Cerebellar nuclear complex (tissue), 1 donor: ENCODE results near the gene LBHD1.
A peak's percentile ranks its signal among the peaks of the same experiment; 100 is the strongest.
"Not testable (repeated sequence)": the region's sequence is repeated elsewhere in the genome, so short reads cannot be mapped to it uniquely, and the experiment has no call there.

Experiments
- DNase-seq, 2 experiments: peaks; one replicate each; lab custom pipeline; 2025; lab: John Stamatoyannopoulos, UW

Gene LBHD1

DNA sequence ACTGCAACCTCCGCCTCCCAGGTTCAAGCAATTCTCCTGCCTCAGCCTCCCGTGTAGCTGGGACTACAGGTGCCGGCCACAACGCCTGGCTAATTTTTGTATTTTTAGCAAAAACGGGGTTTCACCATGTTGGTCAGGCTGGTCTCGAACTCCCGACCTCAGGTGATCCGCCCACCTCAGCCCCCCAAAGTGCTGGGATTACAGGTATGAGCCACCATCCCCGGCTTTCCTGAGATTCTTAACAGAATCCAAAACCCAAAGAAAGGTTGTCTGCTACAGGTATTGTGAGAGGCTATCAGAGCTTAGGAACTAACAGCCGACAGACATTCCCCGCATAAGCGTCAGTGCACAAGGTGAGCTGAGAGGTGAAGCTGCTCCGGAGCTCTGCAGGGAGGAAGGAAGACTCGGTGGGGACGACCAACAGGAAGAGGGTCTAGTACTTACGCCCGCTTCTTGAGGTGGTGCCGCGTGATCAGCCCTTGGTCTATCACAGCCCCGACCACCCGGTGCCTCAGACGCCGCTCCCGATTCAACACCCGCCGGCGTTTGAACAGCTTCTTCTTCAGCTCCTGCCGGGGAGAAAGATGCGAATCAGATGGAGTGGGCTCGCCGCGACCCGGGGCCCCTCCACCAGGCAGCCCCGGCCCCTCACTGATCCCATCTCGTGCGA lies 7.5 kb downstream of the LBHD1 start:
- DNase-seq: no peak

DNA sequence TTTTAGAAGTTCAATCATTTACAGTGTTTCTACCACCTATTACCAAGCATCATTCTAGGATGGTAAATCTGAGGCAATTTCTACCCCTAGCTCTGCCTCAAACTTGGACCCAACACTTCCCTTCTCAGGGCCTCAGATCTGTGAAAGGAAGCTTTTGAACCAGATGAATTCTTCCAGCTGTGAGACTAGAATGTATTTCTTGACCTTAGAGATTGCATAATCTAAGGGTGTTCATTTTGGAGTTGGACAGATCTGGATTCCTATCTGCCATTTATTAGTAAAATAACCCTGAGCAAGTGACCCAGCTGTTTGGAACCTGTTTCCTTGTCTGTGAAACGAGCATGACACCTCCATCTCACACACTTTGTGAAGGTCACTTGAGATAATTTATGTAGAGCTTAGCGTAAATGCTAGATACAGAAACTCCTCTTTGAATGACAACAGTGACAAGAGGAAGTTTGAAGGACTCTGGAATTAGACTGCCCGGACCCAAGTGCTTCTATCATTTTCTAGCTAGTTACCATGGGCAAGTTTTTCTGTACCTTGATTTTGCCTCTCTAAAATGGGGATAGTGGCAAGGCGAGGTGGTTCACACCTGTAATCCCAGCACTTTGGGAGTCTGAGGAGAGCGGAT lies 15.2 kb downstream of the LBHD1 start:
- no peak for DNase-seq

DNA sequence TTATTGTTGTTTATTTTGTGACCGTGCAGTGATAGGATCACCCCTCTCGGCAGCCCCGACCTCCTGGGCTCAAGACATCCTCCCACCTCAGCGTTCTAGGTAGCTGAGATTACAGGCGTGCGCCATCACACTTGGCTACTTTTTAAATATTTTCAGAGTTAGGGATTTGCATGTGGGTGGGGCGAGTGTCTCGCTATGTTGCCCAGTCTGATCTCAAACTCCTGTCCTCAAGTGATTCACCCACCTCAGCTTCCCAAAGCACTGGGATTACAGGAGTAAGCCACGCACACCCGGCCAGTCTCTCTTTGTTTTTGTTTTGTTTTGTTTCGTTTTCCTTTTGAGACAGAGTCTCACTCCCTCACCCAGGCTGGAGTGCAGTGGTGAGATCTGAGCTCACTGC lies 17.8 kb downstream of the LBHD1 start:
- no peak for DNase-seq

DNA sequence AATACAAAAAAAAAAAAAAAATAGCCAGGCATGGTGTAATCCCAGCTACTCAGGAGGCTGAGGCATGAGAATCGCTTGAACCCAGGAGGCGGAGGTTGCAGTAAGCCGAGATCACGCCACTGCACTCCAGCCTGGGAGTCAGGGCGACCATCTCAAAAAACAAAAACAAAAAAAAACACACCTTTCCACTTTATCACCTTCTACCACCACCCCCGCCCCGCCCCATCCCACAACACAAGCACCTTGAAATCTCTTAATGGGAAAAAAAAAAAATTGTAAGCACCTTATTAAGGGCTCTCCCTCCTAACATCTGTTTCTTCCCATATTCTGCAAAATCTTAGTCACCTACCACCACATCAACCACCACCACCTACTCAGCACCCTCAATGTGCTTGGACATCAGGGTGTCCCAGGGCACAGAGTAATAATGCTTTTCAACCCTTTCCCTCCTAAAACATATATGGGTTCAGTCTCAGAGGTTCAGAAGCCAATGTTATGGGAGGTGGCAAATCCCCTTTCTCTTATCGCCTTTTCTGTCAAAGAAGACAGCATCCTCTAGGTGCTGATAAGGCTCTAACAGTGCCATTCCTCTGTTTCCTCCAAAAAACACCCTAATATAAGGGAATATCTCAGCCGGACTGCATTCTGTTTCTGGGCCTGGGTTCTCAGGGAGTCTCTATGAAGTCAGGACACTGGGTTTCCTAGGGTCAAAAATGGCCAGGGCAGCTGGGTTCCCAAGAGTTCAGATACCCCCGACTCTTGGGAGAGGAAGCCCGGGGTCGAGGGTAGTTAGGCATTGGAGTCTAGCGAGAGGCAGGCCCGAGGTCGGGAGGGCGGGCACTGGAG lies 19.7 kb downstream of the LBHD1 start:
- DNase-seq: no peak

DNA sequence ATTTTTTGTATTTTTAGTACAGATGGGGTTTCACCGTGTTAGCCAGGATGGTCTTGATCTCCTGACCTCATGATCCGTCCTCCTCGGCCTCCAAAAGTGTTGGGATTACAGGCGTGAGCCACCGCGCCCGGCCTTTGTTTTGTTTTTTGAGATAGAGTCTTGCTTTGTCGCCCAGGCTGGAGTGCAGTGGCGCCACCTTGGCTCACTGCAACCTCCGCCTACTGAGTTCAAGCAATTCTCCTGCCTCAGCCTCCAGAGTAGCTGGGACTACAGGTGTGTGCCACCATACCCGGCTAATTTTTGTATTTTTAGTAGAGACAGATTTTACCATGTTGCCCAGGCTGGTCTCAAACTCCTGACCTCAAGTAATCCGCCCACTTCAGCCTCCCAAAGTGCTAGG lies 21.8 kb downstream of the LBHD1 start:
- DNase-seq: not testable (repeated sequence)

DNA sequence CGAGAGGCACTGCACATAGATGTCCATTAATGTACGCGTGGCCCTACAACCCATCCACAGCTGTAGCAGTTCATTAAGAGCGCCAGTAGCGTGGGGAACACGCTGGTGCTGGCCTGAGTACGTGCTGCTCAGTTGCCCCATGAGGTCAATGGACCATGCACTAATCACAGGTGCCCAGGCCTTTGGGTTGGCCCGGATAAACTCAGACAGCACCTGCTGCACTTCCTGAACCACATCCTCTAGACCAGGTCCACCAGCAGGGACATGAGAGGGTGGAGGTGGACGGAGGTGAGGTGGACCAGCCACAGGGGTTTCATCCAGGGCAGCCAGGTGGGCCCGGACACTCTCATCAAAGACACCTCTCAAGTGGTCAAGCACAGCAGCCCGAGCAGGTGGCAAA lies 22.6 kb downstream of the LBHD1 start:
- no peak for DNase-seq

DNA sequence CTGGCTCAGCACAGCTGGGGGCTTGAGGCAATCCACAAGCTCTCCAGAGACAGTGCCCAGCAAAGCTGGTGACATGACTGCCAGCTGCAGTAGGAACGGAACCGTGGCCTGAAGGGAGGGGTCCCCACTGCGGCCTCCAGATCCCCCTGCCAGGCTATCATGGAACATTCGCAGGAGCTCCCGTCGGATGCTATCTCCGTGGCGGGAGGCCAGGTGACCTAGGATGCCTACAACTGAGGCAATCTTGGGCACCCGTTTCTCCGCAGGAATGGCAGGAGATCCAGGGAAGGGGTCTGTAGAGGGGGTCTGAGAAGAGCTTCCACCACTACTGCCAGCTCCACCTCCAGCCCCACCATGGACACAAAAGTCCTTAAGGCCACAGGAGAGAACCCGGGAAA lies 23.1 kb downstream of the LBHD1 start:
- no peak for DNase-seq

DNA sequence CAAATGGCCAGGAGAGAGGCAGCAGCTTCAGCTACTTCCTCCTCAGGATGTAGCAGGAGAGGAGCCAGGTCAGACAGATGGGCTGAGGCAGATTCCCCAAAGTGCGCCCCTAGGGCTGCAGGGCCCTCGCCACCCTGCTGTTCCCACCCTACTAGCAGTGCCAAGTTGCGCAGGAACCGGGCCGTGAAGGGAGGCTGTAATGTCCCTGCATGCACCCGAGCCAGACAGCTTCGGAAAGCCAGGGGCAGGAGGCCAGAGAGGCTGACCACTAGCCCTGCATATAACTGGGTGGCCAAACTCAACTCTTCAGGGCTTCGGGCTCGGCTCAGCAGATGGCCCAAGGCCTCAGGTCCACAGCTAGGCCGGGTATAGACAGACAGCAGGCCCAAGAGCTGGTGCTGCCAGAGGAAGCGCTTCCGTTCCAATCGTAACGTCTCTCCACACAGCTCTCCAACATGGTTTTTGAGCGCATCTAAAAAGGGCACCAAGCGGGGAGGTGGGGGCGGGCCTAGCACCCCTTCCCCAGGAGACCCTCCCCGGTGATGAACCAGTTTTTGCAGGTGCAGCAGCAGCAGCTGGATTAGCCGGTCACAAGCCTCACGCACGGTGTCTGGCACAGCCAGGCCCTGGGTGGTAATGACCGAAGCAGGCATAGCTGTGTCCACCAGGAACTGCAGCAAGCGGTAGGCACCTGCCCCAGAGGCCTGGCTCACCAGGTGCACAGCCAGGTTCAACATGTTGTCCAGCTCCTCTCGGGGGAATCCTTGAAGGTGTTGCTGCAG lies 23.7 kb downstream of the LBHD1 start:
- no peak for DNase-seq

DNA sequence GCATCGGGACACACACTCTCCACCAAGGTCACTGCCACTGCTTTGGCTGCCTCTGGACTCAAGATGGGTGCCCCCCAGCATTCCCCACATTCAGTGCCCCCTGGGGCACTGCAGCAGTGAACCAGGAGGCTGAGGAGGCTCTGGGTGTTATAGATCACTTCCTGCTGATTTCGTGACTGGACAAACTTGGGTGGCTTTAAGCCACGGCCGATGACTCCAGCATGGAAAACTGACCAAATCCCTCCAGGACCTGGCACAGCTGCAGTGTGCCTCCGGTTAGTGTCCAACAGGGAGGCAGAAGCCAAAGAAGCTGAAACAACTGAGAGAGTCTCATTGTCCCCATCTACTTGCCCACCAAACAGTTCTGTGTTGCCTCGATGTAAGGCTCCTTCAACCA lies 24.5 kb downstream of the LBHD1 start:
- DNase-seq: no peak

DNA sequence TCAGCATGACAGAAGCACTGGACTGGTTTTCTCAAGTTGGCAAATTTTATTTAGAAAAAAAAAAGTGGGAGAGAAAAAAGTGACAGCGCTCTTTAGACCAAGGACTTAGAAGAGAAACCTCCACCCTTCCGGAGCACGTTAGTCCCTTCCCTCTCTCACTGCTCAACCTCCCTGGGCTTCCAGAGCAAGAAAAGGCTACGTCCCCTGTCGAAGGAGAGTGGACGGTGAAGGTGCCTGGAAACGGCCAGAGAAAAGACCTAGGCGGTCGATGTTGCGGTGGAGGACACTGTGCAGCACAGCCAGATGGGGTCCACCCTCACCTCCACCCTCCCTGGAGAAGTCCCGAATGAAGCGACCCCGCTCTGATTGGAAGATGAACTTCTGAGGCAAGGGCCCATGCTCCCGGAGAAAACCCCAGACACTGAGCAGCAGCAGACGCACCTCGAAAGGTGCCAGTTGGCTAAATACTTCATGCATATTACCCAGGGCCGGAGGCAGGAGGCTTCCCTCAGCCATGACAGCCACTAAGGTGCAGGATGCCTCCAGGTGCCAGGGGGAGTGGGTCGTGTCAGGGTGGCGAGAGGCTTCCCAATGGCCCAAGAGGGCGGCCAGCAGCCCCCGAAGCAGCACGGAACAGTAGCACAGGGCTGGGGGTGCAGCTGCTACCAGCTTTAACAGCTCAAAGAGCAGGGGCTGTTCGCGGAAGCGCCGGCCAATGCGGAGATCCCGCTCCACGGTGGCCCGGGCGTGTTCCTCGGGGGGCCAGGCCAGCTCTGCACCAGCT lies 25.1 kb downstream of the LBHD1 start:
- no peak for DNase-seq

DNA sequence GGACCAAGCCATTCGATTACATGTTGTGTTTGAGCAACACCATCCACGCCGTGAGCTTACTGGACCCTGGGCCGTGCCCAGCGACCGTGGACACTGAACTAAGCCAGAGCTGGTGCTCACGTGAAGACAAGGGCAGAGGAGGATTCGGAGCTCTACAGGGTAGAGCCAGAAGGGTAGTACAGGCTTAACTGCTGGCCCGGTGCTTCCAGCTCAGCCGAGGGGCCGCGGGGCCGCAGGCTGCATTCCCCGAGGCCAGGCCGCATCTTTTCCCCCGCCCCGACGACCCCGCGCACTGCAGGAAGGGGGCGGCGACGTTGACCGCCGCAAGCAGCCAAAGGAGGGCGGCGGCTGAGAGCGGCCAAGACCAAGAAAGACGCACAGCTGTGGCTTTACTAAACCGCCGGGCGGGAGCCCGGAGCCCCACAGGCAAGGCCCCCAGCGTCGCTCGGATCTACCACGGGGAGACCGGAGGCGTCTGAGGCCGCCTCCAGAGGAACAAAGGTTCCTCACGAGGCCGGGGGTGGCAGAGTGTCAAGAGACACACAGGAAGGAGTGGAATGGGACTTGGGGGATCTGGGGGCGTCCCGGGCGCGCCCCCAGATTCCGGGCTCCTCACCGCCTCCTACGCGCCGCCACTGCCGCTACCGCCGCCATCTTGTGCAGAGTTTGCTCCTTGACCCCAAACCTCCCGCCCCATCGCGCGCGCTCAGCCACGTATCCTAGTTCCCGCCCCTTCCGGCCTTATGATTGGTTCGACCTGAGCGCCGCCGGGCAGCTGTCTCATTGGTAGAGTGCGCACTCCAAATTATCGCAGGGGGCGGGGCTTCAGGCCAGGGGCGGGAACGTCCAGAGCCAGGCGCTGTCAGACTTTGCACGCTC lies 25.9 kb downstream of the LBHD1 start, which contains the start of gene GANAB:
Gene GANAB (minus strand): TSS at position 668 of the 879 bp plus-strand sequence. CDS start 14 bp downstream, at position 654.
- DNase-seq: peak; percentile 69 to 91

DNA sequence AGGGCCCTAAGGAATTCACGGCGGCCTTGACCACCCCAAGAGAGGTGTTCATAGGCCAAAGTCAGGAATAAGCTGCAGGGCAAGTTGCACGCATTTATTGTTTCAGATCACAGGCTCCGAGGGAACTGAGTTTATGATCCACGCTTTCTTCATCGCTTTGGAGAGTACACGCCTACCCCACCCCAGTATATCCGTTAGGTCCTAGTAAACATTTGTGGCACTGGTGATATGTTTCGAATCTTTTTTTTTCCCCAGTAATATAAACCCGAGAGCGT lies 26.5 kb downstream of the LBHD1 start:
- DNase-seq: no peak

DNA sequence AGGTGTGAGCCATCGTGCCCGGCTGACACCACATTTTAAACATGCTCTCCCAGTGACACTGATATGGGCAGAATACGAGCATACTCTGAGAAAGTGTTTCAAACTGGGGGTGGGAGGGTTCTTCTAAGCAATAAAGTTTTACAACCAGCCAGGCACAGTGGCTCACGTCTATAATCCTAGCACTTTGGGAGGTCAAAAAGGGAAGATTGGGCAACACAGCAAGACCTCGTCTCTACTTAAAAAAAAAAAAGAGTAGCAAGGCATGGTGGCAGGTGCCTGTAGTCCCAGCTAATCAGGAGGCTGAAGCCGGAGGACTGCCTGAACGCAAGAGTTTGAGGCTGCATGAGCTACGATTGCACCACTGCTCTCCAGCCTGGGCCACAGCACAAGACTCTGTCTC lies 27.8 kb downstream of the LBHD1 start:
- no peak for DNase-seq

DNA sequence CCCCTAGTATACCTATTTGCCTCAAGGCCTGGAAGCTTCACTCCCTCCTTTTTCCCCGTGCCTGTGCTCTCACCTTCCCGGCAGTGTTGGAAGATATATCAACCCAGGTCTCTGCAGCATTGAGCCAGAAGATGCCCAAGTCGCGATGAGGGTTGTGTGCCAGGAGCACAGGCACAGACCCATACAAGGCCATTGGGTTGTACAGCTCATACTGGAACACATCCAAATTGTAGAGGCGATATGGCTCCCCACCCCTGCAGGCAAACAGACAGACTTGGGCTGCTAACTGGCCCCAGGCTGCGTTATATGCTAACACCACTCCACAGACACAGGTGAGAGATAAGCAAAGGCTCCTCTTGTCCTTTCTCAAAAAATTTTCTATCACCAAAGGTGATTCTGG lies 39.6 kb downstream of the LBHD1 start:
- DNase-seq: no peak

DNA sequence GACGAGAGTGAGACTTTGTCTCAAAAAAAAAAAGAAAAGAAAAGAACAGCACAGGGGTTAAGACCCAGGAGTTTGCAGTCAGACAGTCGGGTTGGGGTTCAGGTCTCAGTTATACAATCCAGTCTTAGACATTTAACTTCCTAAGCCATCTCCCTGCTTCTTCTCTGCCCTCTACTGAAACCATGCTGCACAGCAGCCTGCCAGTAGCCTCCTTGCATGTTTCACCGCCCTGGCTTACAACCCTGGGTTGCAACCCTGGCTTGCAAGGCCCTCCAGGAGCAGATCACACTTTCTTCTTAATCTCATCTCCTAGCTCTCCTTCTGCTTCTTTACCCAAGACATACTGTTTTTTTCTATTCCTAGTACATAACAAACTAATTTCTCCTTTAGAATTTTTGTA lies 44.4 kb downstream of the LBHD1 start:
- no peak for DNase-seq

DNA sequence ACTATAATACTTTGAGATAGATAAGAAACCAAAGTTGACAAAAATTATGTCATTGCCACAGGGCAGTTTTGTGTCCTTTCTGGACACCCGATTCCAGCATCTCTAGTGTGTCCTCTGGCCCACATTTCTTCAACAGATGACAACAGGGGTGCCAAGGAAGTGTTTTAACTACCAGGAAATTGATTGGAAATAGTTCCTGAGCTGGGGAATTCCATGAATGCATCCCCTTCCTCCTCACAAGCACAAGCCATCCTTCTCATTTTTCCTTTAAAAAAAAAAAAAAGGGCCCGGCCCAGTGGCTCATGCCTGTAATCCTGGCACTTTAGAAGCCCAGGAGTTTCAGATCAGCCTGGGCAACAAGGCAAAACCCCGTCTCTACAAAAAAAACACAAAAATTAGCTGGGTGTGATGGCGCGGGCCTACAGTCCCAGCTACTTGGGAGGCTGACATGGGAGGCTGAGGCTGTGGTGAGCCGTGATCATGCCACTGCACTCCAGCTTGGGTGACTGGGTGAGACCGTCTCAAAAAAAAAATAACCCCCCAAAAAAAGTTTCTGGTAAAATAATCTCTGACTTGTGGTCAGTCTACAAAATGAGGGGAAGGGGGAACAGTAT lies 49.5 kb downstream of the LBHD1 start:
- DNase-seq: no peak

DNA sequence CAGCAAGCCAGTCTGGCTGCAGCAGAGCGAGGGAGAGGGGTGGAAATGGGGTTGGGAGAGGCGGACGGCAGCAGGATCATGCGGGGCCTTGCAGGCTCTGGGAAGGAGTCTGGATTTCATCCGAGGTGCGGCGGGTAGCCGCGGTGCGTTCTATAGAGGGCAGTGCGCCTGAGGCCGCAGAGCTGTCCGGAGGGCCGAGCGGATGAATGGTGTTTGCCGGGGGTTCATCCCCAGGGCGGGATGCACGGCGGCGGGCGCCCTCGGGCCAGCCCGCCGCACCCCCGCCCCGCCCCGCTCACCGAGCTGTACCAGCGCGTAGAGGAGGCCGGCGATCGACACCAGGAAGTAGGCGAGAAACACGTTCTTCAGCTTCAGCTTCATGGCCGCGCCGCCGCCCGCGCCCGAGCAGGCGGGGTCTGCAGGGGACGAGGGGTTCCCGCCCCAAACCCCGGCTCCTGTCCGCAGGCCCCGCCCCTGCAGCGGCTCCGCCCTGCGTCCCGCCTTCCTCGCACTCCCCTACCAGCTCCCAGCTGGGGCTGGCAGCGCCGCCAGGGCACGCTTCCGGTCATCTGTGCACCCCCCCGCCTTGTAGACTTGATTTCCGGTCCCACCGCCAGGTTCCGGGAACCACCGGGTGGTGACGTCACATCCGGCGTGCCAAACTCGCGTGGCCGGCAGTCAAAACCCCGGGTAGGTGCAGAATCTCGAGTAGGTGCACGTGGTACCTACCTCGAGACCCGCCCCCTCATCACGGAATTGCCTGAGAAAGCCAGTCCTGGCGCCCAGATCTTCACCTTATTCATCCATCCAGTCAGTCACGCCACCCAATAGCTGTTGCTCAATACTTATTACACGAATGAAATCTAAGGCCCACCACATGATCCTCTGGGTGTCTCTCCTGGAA lies 50.2 kb downstream of the LBHD1 start, which contains the start of gene B3GAT3:
Gene B3GAT3 (minus strand): TSS at position 420 of the 904 bp plus-strand sequence. CDS start 39 bp downstream, at position 381.
- DNase-seq: peak; percentile 87 to 89

DNA sequence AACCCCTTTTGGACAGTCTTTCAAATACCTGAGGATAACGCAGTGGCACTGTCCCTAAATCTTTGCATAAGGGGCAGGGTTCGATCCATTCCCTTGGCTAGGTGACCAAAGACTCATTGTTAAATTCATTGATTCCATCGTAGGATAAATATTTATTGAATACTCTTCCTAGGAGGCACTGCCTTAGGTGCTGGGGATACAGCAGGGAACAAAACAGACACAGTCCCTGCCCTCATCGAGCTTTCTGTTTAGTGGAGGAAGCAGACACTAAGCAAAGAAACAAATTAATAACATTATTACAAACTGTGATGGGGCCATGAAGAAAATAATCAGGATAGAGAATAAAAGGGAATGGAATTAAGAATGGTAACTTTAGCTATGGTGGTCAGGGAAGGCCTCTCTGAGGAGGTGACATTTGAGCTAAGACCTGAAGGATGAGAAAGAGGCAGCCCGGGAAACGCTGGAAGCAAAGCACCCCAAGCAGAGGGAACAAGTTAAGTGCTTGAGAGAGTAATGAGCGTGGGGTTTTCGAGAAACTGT lies 51.0 kb downstream of the LBHD1 start:
- DNase-seq: no peak

DNA sequence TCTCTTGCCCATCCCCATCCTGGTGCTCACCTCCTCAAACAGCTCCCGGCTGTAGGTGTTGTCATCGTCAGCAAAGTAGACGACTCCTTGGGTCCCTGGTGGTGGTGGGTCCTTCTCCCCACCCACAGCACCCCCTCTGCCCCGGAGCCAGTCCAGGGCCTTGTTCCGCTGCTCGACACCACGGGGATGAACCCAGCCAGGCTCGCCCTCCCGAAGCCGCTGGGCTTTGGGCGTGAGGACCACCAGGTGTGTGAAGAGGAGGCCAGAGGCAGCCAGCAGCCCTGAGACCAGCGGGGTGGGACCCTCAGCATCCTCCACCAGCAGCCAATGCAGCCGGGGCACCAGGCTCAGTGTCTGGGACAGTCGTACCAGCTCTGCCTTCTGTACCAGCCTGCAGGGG lies 55.1 kb downstream of the LBHD1 start:
- DNase-seq: not testable (repeated sequence)
